ENCODE data around the gene ABCG4. TPM values are rescaled to one million over a fixed set of nuclear protein-coding genes. Genes with fewer than 3 reads are reported as not detected.

The ABCG4 gene
- total and polyA plus RNA-seq, 8 donors, result 0.06 to 0.37 (median 0.10) TPM; not detected in 5

DNA sequence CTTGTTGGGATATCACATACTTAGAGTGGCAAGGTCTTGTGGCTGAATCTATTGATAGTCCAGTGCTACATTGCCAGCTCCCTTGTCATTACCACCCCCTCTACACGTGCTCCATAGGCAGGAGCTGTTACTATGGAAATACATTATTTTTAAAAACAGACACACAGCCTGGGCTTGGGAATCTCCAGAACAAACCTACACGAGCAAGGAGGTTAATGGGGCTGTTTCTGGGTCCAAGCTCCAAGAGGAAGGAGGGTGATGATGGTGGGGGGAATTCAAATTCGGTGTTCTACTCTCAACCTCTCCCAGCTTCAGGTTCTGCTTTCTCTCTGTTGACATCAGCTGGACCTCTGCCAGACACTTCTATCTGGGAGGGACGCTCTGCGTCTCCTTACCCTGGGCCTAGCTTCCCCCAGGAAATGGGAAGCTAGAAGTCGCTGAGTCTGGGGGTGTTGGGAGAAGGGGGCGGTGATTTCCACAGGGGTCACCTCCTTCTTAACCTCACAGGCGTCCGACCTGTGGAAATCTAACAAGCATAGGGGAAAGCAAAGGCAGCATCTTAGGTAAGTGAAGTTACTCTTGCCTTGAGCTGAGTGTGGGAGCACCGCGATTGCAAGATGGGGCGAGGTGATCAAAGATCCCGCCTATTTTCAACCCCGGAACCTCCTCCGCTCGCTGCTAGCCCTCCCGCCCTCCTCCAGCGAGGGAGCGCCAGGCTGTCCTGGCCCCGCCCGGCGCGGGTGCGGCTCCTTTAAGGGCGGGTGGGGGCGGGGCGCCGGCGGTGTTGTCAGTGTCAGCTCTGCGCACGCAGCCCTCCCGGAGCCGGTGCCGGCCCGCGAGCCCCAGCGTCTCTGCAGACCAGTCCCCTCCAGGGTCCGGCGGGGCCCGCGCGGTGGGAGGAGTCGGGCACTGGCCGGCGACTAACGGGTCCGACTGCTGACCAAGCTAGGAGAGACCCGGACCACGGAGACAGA, 42.0 kb upstream of the ABCG4 start, which contains the start of gene C2CD2L:
Gene C2CD2L, plus strand, starts transcription at position 781 of the 974 bp plus-strand sequence. CDS start 398 bp downstream, outside the sequence.
- peak; percentile 92 to 97 for DNase-seq
- WGBS, 5 donors, result 1 to 2% (median 2%) methylated on average over 26 to 49 of the region's 49 CpGs
- peak within 1 kb of the TSS; percentile 73 to 98 (median 94) for H3K4me3 ChIP-seq
- TF ChIP-seq, protein P1, sequence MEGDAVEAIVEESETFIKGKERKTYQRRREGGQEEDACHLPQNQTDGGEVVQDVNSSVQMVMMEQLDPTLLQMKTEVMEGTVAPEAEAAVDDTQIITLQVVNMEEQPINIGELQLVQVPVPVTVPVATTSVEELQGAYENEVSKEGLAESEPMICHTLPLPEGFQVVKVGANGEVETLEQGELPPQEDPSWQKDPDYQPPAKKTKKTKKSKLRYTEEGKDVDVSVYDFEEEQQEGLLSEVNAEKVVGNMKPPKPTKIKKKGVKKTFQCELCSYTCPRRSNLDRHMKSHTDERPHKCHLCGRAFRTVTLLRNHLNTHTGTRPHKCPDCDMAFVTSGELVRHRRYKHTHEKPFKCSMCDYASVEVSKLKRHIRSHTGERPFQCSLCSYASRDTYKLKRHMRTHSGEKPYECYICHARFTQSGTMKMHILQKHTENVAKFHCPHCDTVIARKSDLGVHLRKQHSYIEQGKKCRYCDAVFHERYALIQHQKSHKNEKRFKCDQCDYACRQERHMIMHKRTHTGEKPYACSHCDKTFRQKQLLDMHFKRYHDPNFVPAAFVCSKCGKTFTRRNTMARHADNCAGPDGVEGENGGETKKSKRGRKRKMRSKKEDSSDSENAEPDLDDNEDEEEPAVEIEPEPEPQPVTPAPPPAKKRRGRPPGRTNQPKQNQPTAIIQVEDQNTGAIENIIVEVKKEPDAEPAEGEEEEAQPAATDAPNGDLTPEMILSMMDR (IDR thresholded peaks at IDR 0.05), result no peak
- TF ChIP-seq POLR2AphosphoS5 (IDR thresholded peaks at IDR 0.05), result peak in 2 of 3 donors; percentile 3 to 69
- peak within 1 kb of the TSS; percentile 73 to 88 (median 83) for H3K27ac ChIP-seq
- no peaks in the 10 kb centered on the region for H3K27me3 ChIP-seq
- H3K9me3 ChIP-seq, result no peaks in the 10 kb centered on the region
- intact Hi-C loops (cut with DNase I; ENCODE audit: low total_unique reads), result no loop called here
- H3K4me1 ChIP-seq, result peaks cover 24 to 57% (median 46%) of the 10 kb centered on the region in 4 donors
- H3K36me3 ChIP-seq, result peaks cover 10 to 16% (median 15%) of the 10 kb centered on the region in 4 donors

DNA sequence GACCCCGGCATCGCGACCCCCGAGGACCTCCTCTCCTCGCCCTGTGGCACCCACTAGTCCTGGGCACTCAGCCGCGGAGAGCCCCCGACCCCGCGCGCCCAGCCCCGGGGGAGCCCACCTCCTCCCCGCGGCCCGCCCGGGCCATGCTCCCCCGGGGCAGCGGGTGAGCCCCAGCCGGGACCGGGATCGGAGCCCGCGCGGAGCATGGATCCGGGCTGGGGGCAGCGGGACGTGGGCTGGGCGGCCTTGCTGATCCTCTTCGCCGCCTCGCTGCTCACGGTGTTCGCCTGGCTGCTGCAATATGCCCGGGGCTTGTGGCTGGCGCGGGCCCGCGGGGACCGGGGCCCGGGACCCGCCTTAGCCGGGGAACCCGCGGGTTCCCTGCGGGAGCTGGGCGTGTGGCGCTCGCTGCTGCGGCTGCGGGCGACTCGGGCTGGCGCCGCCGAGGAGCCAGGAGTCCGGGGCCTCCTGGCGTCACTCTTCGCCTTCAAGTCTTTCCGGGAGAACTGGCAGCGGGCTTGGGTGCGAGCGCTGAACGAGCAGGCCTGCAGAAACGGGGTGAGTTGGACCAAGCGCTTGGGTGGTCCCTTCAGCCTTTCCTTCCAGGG, 41.2 kb upstream of the ABCG4 start:
- no peaks in the 10 kb centered on the region for H3K9me3 ChIP-seq
- H3K27ac ChIP-seq, result peak overlapping the region; percentile 73 to 88 (median 83)
- no peaks in the 10 kb centered on the region for H3K27me3 ChIP-seq
- H3K36me3 ChIP-seq, result peaks cover 18 to 24% (median 23%) of the 10 kb centered on the region in 4 donors
- H3K4me3 ChIP-seq, result peak overlapping the region; percentile 73 to 98 (median 94)
- peaks cover 24 to 54% (median 46%) of the 10 kb centered on the region in 4 donors for H3K4me1 ChIP-seq
- TF ChIP-seq POLR2AphosphoS5 (IDR thresholded peaks at IDR 0.05) (no peak), EP300 (IDR thresholded peaks at IDR 0.05) (no peak), POLR2A (IDR thresholded peaks at IDR 0.05) (no peak)
- peak in 1 of 2 donors; percentile 44 for DNase-seq
- intact Hi-C loops (cut with DNase I; ENCODE audit: low total_unique reads), result no loop called here
- 0 to 3% (median 1%) methylated on average over 24 to 65 of the region's 65 CpGs for whole genome bisulfite sequencing, 5 donors

DNA sequence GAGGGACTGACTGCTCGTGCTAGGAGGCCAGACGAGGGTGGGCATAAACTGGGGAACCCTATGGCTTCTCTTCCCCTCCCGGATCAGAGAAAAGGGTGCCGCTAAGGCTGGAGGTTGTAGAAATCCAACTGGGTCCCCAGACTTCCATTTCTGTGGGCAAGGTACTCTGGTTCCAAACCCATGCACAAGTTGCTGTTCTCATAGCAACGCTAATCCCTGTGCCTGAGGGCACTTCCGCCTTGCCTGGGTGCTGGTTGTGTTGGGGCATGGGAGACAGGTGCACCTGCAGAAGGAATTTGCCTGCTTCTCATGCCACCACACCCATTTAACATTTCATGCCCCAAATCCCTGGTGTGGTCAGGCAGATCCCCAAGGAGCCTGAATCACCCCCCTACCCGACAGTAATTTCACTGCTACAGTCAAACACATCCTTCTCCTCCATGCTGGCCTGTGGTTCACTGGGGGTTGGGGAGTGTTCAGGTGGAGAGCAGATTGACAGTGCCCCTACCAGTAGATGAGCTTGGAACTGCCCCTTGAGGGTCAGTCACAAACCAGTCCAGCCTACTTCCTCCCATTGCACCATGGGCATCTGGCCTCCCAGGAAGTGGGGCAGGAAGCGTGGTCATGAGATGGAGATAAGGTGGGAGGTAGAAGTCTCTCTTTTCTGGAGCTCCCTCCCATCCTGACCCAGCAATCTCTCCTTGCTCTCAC, 40.6 kb upstream of the ABCG4 start:
- no peak for TF ChIP-seq POLR2A (IDR thresholded peaks at IDR 0.05)
- no peak for TF ChIP-seq EP300 (IDR thresholded peaks at IDR 0.05)
- TF ChIP-seq, protein P1 (IDR thresholded peaks at IDR 0.05), result no peak
- no peak for TF ChIP-seq POLR2AphosphoS5 (IDR thresholded peaks at IDR 0.05)
- Histone ChIP-seq H3K9me3 (no peaks in the 10 kb centered on the region), H3K27me3 (no peaks in the 10 kb centered on the region), H3K36me3 (peaks cover 23 to 31% (median 29%) of the 10 kb centered on the region in 4 donors), H3K27ac (peak overlapping the region; percentile 73 to 88 (median 83)), H3K4me3 (peak overlapping the region; percentile 73 to 98 (median 94)), H3K4me1 (peaks cover 18 to 48% (median 40%) of the 10 kb centered on the region in 4 donors)
- DNase-seq, result peak; percentile 53 to 74
- WGBS, 5 donors, result 15 to 21% (median 17%) methylated on average over 8 of the region's 8 CpGs
- intact Hi-C loops (cut with DNase I; ENCODE audit: low total_unique reads), result no loop called here

DNA sequence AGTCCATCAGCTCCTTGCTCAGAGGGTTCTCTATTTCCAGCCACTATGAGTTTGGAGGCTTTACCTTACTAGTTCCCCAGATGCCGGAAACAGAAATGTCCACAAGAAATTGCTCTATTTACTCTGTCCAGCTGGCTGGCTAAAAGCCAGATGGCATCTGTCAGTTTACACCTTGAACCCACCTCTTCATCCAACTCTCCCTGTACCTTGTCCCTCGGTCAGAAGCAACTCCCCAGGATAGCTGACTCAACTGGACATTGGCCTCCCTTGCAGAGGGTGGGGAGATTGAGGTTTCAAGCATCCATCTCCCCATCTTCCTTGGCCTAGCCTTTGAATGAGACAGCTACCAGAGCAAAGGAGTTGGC, 40.0 kb upstream of the ABCG4 start:
- intact Hi-C loops (cut with DNase I; ENCODE audit: low total_unique reads), result no loop called here
- Histone ChIP-seq H3K27ac (peak overlapping the region in 2 of 5 donors; percentile 80 to 83), H3K36me3 (peaks cover 28 to 36% (median 35%) of the 10 kb centered on the region in 4 donors), H3K4me1 (peaks cover 18 to 42% (median 35%) of the 10 kb centered on the region in 4 donors), H3K27me3 (no peaks in the 10 kb centered on the region), H3K4me3 (peak overlapping the region in 3 of 4 donors; percentile 73 to 97 (median 90)), H3K9me3 (no peaks in the 10 kb centered on the region)
- peak in 1 of 2 donors; percentile 34 for DNase-seq
- WGBS, 5 donors, result 51 to 69% (median 63%) methylated on average over 2 of the region's 2 CpGs
- TF ChIP-seq, protein P1 (IDR thresholded peaks at IDR 0.05), result no peak
- TF ChIP-seq EP300 (IDR thresholded peaks at IDR 0.05), result no peak
- TF ChIP-seq POLR2AphosphoS5 (IDR thresholded peaks at IDR 0.05), result no peak
- no peak for TF ChIP-seq POLR2A (IDR thresholded peaks at IDR 0.05)
